Ovary (tissue), 3 donors: ENCODE data around the gene NME1.

Experiments
- EP300 ChIP-seq: sonication (generic); formaldehyde crosslinking; IDR thresholded peaks from one replicate; pipeline ENCODE4 v1.6.1; 2017; ENCODE audit warnings: antibody characterized with exemption
- TF ChIP-seq, protein P1 (sequence below), 3 donors: fragments of 450-650 bp in 2 of 3; fragments of 200-600 bp in 1 of 3; IDR thresholded peaks; one replicate each; pipeline versions ENCODE4 v1.5.1 to v1.8.0; 2016 to 2022; ENCODE audit warnings: antibody characterized with exemption in 3 of 3, mild to moderate bottlenecking in 1 of 3
- donor health status: DM: no; HTN: no; CAD: no.

DNA sequence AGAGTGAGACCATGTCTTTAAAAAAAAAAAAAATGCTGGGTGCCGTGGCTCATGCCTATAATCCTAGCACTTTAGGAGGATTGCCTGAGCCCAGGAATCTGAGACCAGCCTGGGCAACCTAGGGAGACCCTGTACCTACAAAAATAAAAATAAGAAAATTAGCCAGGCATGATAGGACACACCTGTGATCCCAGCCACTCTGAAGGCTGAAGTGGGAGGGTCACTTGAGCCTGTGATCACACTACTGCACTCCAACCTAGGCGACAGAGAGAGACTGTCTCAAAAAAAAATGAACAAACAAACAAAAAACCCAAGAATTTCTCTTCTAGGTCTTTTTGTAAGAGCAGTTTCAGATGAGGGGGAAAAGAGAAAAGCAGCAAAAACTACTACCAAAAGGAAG lies 47.5 kb downstream of the NME1 start:
- TF ChIP-seq, protein P1, sequence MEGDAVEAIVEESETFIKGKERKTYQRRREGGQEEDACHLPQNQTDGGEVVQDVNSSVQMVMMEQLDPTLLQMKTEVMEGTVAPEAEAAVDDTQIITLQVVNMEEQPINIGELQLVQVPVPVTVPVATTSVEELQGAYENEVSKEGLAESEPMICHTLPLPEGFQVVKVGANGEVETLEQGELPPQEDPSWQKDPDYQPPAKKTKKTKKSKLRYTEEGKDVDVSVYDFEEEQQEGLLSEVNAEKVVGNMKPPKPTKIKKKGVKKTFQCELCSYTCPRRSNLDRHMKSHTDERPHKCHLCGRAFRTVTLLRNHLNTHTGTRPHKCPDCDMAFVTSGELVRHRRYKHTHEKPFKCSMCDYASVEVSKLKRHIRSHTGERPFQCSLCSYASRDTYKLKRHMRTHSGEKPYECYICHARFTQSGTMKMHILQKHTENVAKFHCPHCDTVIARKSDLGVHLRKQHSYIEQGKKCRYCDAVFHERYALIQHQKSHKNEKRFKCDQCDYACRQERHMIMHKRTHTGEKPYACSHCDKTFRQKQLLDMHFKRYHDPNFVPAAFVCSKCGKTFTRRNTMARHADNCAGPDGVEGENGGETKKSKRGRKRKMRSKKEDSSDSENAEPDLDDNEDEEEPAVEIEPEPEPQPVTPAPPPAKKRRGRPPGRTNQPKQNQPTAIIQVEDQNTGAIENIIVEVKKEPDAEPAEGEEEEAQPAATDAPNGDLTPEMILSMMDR (IDR thresholded peaks at IDR 0.05) = no peak
- no peak for TF ChIP-seq EP300
